ENCODE measurements around the gene EEFSEC. TPM values are rescaled to one million over a fixed set of nuclear protein-coding genes. Genes with fewer than 3 reads are reported as not detected.

Gene EEFSEC
- polyA plus RNA-seq, 1 donor from 2014 or later, result 4.6 TPM

- no peaks in the 10 kb centered on the region for H3K79me2 ChIP-seq (replicated peaks; ENCODE audit: insufficient read depth, low read length)
- no peak overlapping the region for H3K9ac ChIP-seq (ENCODE audit: low read length)
- H3K4me3 ChIP-seq (ENCODE audit: low read length), result no peak overlapping the region
- H3F3A ChIP-seq (ENCODE audit: insufficient read depth, low read length, poor library complexity, severe bottlenecking), result no peaks in the 10 kb centered on the region
- no peaks in the 10 kb centered on the region for H3K9me3 ChIP-seq (ENCODE audit: low read length)
- no peaks in the 10 kb centered on the region for H3K27me3 ChIP-seq (ENCODE audit: insufficient read depth, low read depth, low read length)
- no peaks in the 10 kb centered on the region for H3K9me2 ChIP-seq (ENCODE audit: insufficient read depth, low read length)
- H4K20me1 ChIP-seq (ENCODE audit: insufficient read depth), result no peaks in the 10 kb centered on the region
- H3K27ac ChIP-seq (ENCODE audit: low read length), result no peak overlapping the region
- H3K36me3 ChIP-seq (ENCODE audit: insufficient read depth, low read length), result no peaks in the 10 kb centered on the region
- TF ChIP-seq POLR2AphosphoS5 (IDR thresholded peaks at IDR 0.05) (no peak), TAF1 (IDR thresholded peaks at IDR 0.05; ENCODE audit: low read depth) (no peak), SMC3 (conservative IDR thresholded peaks at IDR 0.05; ENCODE audit: poor library complexity) (no peak), EZH2 (IDR thresholded peaks at IDR 0.05; ENCODE audit: borderline replicate concordance, insufficient read depth, low read length, poor library complexity, severe bottlenecking) (no peak), EP300 (conservative IDR thresholded peaks at IDR 0.05; ENCODE audit: poor library complexity, severe bottlenecking) (no peak), RAD21 (conservative IDR thresholded peaks at IDR 0.05) (no peak), CTCF (IDR thresholded peaks at IDR 0.05; ENCODE audit: poor library complexity, severe bottlenecking) (no peak)
- H3K4me2 ChIP-seq (ENCODE audit: low read length), result no peak overlapping the region
- H2AFZ ChIP-seq (ENCODE audit: low read depth, low read length), result no peak overlapping the region
Measured at GRCh38 chr3:128381609-128382008, 228.3 kb downstream of the EEFSEC start.

GRCh38 chr3:128382221-128382807, 229.0 kb downstream of the EEFSEC start:
- no peak overlapping the region for H3K4me2 ChIP-seq (ENCODE audit: low read length)
- no peak overlapping the region for H3K27ac ChIP-seq (ENCODE audit: low read length)
- no peaks in the 10 kb centered on the region for H3K36me3 ChIP-seq (ENCODE audit: insufficient read depth, low read length)
- H3K4me3 ChIP-seq (ENCODE audit: low read length), result no peak overlapping the region
- no peaks in the 10 kb centered on the region for H4K20me1 ChIP-seq (ENCODE audit: insufficient read depth)
- no peaks in the 10 kb centered on the region for H3K27me3 ChIP-seq (ENCODE audit: insufficient read depth, low read depth, low read length)
- H3K79me2 ChIP-seq (replicated peaks; ENCODE audit: insufficient read depth, low read length), result no peaks in the 10 kb centered on the region
- no peak overlapping the region for H3K9ac ChIP-seq (ENCODE audit: low read length)
- no peaks in the 10 kb centered on the region for H3F3A ChIP-seq (ENCODE audit: insufficient read depth, low read length, poor library complexity, severe bottlenecking)
- no peak for TF ChIP-seq EZH2 (IDR thresholded peaks at IDR 0.05; ENCODE audit: borderline replicate concordance, insufficient read depth, low read length, poor library complexity, severe bottlenecking)
- TF ChIP-seq SMC3 (conservative IDR thresholded peaks at IDR 0.05; ENCODE audit: poor library complexity), result no peak
- TF ChIP-seq TAF1 (IDR thresholded peaks at IDR 0.05; ENCODE audit: low read depth), result no peak
- TF ChIP-seq CTCF (IDR thresholded peaks at IDR 0.05; ENCODE audit: poor library complexity, severe bottlenecking), result no peak
- no peaks in the 10 kb centered on the region for H3K9me2 ChIP-seq (ENCODE audit: insufficient read depth, low read length)
- no peak overlapping the region for H2AFZ ChIP-seq (ENCODE audit: low read depth, low read length)
- H3K9me3 ChIP-seq (ENCODE audit: low read length), result no peaks in the 10 kb centered on the region

Data from neural cell (in vitro differentiated cells).